HTERT RPE-1 (cell line): ENCODE results near the gene ZFX.
"Not testable (repeated sequence)": the region's sequence is repeated elsewhere in the genome, so short reads cannot be mapped to it uniquely, and the experiment has no call there.

Experiments used
- in situ Hi-C: fragments of 300-500 bp; cut with MboI; formaldehyde crosslinking; loops from 4 replicates; pipeline ENCODE4 v1.14.3; 2020; ENCODE audit warnings: low sequenced_read_pairs

ZFX gene

DNA sequence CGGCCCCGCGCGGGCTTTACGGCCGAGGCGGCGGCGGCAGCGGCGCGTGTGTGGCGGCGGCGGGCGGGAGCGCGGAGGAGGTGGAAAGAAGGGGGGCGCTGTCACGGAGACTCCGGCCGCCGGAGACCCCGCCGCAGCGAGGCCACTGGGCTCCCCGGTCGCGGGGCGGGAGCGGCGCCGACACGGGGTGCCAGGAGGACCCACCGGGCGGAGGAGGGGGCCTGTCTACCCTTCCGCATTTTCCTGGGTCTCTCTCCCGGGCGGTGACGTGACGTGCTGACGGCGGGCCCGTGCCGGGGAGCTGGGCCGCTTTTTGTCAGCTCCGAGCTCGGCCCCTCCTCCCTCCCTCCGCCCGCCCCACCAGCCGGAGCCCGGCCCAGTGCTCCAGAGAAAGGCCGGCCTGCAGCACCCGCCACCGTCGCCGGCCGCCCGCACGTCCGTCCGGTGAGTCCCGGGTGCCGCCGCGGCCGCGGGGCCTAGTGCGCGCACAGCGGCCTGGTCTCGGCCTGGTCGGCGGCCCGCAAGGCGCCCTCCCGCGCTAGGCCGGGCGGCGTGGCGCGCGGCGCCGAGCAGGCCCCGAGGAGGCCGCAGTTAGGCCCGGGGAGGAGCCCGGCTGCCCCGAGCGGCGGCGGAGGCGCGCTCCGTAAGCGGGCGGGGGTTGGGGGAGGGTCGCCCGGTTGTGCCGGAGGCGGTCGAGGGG is at the start of gene ZFX:
Gene ZFX, plus strand, starts transcription at position 379 of the 700 bp plus-strand sequence. CDS start 23,014 bp downstream, outside the sequence.
- in situ Hi-C loops = no loop called here

DNA sequence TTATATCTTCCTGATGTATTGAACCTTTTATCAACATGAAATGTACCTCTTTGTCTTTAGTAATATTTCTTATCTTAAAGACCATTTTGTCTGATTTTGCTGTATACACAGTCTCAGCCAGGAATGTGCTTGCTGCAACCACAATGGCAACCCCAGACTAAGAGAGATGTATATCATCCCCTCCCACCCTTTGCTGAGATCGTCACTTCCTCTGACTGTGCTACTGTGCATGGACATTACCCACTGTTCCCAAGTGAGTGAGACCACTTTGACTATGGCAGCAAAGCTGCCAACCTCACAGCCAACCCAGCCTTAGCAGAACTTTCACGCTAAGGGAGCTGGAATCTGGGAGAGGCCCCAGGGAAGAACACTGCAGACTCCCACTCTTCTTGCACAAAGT is 48.8 kb upstream of the ZFX start:
- in situ Hi-C loops = no loop called here

DNA sequence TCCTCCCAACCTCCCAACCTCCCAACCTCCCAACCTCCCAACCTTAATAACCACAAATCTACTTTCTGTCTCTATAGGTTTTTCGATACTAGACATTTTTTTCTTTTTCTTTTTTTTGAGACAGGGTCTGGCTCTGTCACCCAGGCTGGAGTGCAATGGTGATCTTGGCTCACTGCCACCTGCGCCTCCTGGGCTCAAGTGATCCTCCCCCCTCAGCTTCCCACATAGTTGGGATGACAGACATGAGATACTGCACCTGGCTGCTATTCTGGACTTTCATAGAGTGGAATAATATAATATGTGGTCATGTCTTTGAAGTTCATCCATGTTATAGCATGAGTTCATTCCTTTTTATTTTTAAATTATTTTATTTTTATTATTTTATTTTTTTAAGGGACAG is 39.5 kb upstream of the ZFX start:
- in situ Hi-C loops = no loop called here

DNA sequence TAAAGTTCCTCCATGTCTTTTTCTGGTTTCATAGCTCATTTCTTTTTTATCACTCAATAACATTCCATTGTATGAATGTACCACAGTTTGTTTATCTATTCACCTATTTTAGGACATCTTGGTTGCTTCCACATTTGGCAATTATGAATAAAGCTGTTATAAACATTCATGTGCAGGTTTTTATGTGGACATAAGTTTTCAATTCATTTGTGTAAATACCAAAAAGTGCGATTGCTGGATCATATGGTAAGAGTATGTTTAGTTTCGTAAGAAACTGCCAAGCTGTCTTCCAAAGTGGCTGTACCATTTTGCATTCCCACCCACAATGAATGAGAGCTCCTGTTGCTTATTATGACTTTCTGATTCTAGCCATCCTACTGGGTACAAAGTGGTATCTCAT is 36.3 kb upstream of the ZFX start:
- in situ Hi-C loops = no loop called here

DNA sequence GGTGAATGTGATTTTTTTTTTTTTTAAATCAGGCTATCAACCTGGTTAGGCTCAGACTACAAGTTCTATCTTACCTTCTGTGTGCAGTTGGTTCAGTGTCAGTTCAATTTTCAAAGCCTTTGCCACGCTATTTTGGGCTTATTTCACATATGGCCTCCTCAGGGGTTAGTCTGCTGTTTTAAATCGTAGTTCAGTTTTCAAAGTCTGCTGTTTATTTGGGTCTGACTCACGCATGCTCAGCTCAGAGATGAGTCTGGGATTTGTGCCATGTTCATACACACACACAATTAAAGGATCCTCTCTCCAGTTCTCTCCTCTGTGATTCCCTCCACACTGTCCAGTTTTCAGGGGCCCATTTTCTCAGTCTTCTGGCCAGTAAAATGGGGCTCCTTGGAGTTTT is 32.3 kb upstream of the ZFX start:
- in situ Hi-C loops = no loop called here

DNA sequence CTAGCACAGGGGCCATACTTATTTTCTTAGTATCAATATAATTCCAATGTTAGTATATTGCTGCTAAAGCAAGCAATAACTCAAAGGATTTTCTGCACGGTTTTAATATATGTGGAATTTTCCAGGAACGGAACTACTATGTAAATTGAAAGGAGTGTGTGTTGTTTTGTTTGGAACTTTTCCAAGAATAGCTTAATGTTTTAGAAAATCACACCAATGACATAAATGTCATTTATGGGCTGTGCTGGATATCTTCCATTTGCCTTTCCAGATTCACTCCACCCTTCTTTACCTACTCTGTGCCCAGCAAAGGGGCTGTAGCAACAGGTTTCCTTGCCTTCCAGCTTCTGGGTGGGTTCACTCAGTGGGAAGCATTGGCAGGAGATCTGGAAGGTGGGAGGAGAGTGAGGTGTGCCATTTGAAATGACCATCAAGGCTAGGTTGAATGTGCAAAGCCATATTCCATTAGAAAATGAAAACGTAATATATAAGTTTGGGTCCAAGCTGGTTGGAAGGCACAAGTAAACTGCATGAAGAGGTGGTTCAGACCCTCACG is 25.2 kb upstream of the ZFX start:
- in situ Hi-C loops = no loop called here

DNA sequence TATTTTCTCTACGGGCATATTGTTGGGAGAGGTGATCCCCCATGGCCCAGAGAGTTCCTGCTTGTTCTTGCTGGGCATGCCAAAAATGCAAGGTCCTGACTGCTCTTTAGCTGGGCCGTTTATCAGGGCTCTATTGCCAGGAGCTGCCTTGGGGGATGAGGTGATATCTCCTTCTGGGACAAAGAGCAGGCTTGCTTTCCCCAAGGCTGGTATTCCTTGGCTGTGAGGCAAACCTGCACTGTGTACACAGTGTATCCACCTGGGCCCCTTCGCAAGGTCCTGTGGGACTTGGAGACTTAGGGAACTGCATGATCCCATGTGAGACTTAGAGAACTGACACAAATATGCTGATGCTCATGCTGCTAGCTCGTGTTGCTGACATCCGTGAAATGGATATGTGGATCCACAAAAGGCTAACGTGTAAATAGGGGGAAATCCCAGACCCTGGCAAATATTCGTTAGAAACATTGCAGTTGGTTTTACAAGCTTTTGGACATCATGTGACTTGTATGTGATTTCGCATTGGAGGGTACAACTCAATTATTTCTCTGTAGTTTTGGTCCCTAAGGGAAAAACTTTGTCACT is 24.4 kb upstream of the ZFX start:
- in situ Hi-C loops = no loop called here

DNA sequence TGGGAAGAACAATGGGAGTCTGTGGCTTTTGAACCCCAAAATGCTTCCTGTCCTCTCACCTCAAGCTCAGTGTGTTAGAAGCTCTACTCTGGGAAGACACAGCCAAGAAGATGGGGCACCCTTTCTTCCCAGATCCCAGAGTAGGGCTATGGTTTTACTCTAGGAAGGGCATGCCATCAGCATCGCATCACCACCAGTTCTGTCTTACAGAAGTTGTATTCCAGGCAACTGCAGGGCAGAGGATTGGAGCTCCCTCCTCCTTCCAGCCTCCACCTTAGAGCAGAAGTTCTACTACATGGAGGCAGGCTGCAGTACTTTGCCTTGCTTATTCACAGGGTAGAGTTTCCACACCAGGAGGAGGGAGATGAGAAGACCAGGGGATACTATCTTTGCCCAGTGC is 18.1 kb upstream of the ZFX start:
- in situ Hi-C loops = no loop called here

DNA sequence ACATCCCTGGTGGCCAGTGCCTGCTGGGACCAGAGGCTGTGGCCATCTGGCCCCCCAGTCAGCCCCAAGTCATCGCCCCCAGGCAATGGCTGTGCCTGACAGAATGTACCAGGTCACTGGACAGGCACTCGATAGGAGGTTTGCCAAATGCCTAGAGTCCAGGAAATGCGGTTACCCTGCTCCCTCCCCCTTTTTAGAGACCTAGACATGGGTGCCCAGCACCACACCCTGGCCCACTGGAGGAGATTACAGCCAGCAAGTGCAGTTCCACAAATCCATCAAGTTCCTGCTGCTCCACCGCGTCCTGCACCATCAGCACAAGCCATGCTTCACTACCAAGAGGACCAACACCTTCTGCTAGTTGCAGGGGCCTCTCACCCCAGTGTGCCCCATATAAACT is 16.2 kb upstream of the ZFX start:
- in situ Hi-C loops = no loop called here

DNA sequence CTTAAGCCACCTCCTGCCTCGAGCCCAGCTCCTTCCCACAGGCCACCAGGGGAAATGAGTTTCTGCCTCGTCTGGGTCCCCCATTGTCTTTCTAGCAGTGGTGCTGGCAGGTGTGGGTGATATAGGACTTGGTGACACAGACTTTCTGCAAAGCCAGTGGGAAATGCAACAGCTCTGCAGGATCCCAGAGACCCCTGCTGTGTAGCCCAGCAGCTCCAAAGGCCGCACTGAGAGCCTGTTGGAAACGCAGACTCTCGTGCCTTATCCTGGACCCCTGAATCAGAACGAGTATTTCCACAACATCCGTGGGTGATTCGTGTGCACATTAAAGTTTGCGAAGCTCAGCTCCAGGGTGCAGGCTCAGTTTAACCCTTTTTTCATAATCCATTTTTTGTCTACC is 13.8 kb upstream of the ZFX start:
- in situ Hi-C loops = not testable (repeated sequence)

DNA sequence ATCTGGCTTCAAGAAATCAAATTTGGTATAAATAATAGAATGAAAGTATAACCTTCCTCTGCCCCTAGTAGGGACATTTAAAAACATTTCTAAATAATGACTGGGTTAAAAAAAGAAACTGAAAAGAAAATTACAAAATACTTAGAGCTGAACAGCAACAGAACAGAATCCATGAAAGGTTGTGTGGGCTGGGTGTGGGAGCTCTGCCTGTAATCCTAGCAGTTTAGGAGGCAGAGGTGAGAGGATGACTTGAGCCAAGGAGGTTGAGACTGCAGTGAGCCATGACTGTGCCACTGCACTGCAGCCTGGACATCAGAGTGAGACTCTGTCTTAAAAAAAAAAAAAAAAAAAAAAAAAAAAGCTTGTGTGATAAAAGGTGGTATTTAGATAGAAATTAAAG is 12.3 kb upstream of the ZFX start:
- in situ Hi-C loops = no loop called here

DNA sequence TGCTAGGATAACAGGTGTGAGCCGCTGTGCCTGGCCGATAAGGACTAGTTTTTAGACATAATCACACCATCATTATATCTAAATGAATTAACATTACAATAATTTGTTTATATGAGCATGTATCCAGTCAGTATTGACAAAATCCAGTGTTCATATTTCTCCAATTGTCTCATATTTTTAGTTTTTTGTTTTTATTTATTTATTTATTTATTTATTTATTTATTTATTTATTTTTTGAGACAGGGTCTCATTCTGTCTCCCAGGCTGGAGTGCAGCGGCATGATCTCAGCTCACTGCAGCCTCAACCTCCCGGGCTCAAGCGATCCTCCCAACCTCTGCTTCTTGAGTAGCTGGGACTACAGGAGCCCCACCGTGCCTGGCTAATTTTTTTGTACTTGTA is 5.5 kb upstream of the ZFX start:
- in situ Hi-C loops = not testable (repeated sequence)

DNA sequence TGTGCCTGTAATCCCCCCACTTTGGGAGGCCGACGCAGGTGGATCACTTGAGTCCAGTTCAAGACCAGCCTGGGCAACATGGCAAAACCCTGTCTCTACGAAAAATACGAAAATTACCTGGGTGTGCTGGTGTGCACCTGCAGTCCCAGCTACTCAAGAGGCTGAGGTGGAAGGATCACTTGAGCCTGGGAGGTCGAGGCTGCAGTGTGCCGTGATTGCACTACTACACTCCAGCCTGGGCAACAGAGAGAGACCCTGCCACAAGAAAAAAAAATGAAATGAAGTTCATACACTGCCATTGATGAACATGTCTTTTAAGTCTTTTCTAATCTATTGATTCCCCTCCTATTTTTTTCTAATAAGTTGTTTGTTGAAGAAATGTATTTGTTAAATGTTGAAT is 5.0 kb upstream of the ZFX start:
- in situ Hi-C loops = no loop called here

DNA sequence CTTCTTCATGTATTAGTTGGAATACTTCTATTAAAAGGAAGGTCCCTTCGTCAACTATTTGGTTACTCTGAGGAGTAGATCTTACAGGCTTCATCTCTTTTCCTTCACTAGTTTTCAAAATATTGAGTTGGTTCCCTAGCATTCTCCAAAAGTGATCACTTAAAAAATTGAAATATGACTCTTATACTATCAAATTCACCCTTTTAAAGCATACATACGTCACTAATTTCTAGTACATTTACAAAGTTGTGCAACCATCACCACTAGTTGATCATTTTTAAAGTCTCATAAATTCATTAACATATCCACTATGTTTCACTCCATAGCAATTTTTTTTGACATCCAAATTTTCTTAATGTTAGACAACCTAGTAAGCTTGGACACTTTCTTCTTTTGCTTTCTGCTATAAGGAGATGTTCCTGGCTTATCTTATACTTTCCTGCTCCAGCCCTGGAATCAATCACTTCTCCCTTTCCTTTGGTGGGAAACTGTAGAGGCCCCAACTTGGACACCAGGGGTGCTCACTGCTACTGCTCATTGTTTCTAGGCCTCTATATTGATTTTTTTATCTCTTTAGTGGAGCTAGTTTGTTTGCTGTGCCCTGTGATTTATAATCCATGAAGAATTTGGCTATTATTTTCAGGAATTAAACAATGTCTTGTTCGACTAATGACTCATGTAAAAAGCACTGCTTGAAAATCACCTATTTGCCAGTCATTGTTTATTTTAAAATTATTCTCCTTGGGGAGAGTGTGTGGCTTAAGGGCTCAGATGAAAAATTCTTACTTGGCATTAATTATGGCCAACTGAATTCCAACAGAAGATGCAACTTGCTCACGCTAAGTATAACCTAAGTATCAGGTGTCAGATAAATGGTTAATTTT is 4.0 kb upstream of the ZFX start:
- in situ Hi-C loops = no loop called here

DNA sequence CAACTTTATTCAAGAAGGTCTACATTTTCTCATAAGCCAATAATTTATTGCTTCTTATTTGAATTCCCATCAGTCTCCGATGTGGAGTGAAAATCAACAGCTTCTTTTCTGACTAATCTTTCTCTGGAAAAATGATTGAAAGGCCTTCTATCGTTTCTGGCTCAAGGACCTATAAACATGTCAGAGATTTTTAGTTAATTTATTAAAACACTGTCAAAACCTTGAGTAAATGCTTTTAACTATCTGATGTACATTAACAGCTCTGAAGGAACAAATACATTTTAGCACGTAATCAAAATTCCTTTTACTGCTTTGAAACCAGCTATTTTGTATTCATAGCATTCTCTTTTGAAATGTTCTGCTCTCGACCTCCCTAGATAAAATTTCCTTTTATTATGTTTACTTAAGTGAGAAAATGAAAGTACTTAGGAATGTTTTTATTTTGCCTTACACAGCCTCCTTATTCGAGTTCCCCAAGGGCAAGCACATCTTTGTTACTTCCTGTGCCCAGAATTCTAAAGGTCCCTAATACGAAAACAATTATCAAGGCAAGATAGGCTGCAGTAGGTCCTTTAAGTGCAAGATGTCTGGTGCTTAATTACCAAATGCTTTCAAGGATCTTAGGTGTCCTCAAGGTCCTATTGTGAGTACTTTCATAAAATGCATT is 3.1 kb upstream of the ZFX start:
- in situ Hi-C loops = no loop called here

DNA sequence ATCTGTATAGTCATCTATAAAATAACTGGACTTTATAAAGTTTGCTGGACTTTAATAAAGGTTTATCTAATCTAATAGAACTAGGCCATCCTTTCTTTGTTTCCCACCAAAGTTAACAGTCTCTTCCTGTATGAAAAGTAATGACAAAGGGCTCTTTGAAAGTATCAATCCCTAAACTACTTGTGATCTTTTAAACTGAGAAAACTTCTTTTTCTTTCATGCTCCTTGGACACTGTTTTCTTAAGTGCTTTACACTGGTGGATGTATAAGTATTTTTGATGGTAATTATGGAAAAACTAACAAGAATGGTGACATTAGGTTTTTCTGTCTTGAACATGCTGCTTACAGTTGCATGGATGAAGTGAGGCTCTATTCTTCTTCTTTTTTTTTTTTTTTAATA is 2.4 kb upstream of the ZFX start:
- in situ Hi-C loops = no loop called here

DNA sequence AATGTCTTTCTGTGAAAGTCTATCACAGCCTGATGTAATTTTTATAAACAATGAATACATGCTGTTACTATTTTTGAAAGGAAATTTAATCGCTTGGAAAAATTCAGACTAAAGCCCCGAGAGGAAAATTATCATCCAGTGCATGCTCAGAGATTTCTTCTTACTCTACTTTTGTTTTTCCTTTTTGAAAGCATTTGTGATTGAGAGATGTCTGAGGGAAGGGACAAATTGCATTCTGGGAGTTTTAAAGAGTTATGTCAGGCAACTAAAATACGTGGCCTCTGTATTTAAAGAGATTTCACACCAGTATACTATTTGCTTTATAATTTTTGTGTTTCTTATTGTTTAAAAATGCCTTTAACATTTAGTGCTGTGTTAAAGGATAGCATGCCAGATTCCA is 1.4 kb upstream of the ZFX start:
- in situ Hi-C loops = no loop called here

DNA sequence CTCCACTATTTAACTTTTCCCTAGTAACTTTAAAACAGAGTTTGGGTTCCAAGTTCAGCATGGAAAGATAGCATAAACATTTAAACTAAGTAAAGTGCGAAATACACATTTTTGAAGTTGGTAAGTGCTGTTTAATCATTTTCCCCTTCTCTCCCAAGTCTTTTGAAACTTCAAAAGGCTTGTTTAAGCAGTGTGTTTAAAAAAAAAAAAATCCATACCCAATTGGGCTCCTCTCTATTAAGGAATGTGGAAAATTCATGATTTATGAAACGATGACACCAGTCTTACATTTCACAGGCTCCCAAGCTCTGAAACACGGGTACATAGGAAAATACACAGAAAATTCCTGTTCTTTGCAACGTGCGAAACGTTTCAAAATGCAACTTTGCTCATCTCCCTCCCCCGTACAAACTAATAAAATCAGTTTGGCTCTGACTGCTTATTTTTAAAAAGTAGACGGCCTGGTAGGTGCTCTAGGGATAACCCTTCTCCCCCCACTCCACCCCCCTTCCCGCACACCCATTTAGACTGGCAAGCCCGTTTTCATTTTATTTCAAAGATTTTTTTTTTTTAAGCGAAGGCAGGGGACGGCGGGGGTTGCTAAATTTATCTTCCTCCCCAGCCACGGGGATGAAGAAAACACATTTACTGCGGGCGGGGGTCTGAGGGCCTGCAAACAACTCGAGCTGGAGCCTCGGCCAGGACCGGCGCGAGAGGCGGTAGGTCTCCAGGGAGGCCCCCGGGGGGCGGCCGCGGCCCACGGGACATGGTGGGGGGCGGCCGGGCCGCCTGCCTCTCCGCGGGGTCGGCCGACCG is 786 bp upstream of the ZFX start:
- in situ Hi-C loops = no loop called here

DNA sequence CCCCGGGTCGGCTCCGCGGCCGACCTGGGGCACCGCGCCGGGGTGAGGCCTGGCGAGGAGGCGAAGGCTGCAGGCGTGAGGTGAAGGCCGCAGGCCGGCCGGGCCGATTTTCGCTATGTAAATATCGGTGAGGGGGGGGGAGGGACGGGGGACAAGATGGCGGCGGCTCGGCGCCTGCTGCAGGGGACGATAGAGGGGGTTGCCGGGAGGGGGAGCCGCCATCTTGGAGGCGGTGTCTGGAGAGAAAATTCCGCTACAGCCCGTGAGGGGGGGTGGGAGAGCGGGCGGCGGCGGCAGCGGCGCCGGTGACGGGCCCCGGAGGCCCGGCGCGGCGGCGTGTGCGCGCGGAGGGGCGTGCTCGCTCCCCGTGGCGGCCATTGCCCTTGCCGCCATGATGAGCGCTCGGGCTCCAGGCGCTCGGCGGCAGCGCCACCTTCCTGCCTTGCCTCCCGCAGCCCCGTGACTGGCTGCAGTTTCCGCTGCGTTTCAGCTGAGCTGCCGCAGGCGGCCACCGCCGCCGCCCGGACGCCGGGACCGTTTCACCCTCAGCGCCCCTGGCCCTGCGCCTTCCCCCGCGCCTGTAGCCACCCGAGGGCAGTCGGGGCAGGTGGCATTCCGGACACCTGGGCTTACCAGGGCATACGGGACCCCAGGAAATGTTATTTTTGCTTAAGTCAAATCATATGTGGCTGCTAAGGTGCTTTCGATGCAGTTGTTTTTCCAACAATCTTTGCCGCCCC is 692 bp downstream of the ZFX start:
- in situ Hi-C loops = no loop called here

DNA sequence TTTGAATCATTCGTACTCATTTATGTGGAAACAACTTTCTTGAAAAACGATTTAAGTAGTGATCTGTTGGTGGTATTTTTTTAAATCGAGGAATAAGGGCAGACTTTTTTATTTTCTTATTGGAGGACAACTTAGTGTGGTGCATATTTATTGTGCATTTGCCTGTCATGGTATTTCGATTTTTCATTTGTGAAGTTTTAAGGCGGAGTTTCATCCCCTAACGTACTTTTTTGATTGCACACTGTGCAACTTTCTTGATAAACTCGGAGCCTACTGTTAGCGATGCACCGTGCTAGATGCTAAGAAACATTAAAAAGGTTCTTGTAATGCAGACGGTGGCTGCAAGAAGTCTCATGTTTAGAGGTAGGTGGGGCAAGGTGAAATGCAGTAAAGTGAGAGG is 1.4 kb downstream of the ZFX start:
- in situ Hi-C loops = no loop called here
